Right ventricle myocardium superior (tissue), 1 donor: ENCODE data around the gene KRT6C. TPM values are rescaled to one million over a fixed set of nuclear protein-coding genes. Genes with fewer than 3 reads are reported as not detected.

ENCODE experiments used
- ATAC-seq: fragments of 200-7000 bp; cut with Tn5 transposase; one replicate; pipeline ENCODE4 v1.9.1; 2020; ENCODE audit warnings: mild to moderate bottlenecking; ENCODE audit not compliant: poor library complexity
- DNase-seq: peaks from one replicate; pipeline ENCODE4 v3.0.0-alpha.2; 2020
- intact Hi-C: fragments of 100-400 bp; cut with DNase I; formaldehyde crosslinking; loops from one replicate; pipeline ENCODE4 v1.11.2; 2022
- long read RNA-seq: library from polyadenylated mRNA; unstranded; transcript quantifications from one replicate; pipeline ENCODE4 v2.0.0, GENCODE V29; 2021
- total RNA-seq: library from RNA; stranded (reverse); fragmentation: NEBNext Ultra II Directional; extraction: Animal tissue kit (Norgen Biotek cat#: 25700); gene quantifications from one replicate; pipeline ENCODE4 v1.2.1, GENCODE V29; 2021
- donor health status: DM: no; HTN: yes; CAD: no; lungs with severe emphysema.

KRT6C gene
- not detected for total RNA-seq
- long read RNA-seq: 0 reads

- ATAC-seq: no peak
- no peak for DNase-seq
- intact Hi-C loops: no loop called here
These were observed at the start of gene KRT6C for GRCh38 chr12:52473768-52474167. Gene KRT6C (minus strand): TSS chr12:52473805. CDS start chr12:52473737, 68 bp downstream.

- peak; percentile 61 for ATAC-seq
- intact Hi-C loops: no loop called here
- DNase-seq: no peak
These were observed 48.9 kb upstream of the KRT6C start for GRCh38 chr12:52522346-52523011.

GRCh38 chr12:52521568-52522266, 48.1 kb upstream of the KRT6C start:
- intact Hi-C loops: no loop called here
- ATAC-seq (no peak), DNase-seq (no peak)

GRCh38 chr12:52521175-52521567, 47.6 kb upstream of the KRT6C start:
- DNase-seq (no peak), ATAC-seq (no peak)
- intact Hi-C loops: no loop called here

GRCh38 chr12:52519826-52520662, 46.4 kb upstream of the KRT6C start, which contains the start of gene KRT5:
Gene KRT5 (minus strand): TSS chr12:52520394. CDS start chr12:52520296, 98 bp downstream.
- intact Hi-C loops: loop anchor here (10.0 kb wide), 1 partner anchor 155 kb away; the partner anchor contains the start of gene KRT85
- DNase-seq: no peak
- no peak for ATAC-seq

- no peak for ATAC-seq
- no peak for DNase-seq
- intact Hi-C loops: loop anchor here (10.0 kb wide), 1 partner anchor 155 kb away; the partner anchor contains the start of gene KRT85
These were observed 45.7 kb upstream of the KRT6C start for GRCh38 chr12:52519387-52519703.

GRCh38 chr12:52518574-52519386, 45.2 kb upstream of the KRT6C start:
- DNase-seq (no peak), ATAC-seq (no peak)
- intact Hi-C loops: loop anchor here (10.0 kb wide), 1 partner anchor 154 kb away; the partner anchor contains the start of gene KRT85

- ATAC-seq: no peak
- intact Hi-C loops: loop anchor here (10.0 kb wide), 1 partner anchor 153 kb away; the partner anchor contains the start of gene KRT85
- no peak for DNase-seq
These were observed 44.3 kb upstream of the KRT6C start for GRCh38 chr12:52517888-52518287.

- ATAC-seq (no peak), DNase-seq (no peak)
- intact Hi-C loops: loop anchor here (10.0 kb wide), 1 partner anchor 152 kb away; the partner anchor contains the start of gene KRT85
These were observed 43.6 kb upstream of the KRT6C start for GRCh38 chr12:52517005-52517835.

GRCh38 chr12:52515927-52516831, 42.6 kb upstream of the KRT6C start:
- no peak for ATAC-seq
- DNase-seq: no peak
- intact Hi-C loops: loop anchor here (10.0 kb wide), 1 partner anchor 151 kb away; the partner anchor contains the start of gene KRT85

- DNase-seq: no peak
- intact Hi-C loops: loop anchor here (10.0 kb wide), 1 partner anchor 150 kb away; the partner anchor contains the start of gene KRT85
- ATAC-seq: no peak
These were observed 41.7 kb upstream of the KRT6C start for GRCh38 chr12:52515319-52515646.

GRCh38 chr12:52514471-52515318, 41.1 kb upstream of the KRT6C start:
- no peak for ATAC-seq
- DNase-seq: no peak
- intact Hi-C loops: loop anchor here (10.0 kb wide), 1 partner anchor 150 kb away; the partner anchor contains the start of gene KRT85

- DNase-seq: no peak
- intact Hi-C loops: loop anchor here (10.0 kb wide), 1 partner anchor 149 kb away; the partner anchor contains the start of gene KRT85
- ATAC-seq: no peak
These were observed 40.1 kb upstream of the KRT6C start for GRCh38 chr12:52513736-52514135.

- intact Hi-C loops: loop anchor here (10.0 kb wide), 1 partner anchor 123 kb away; the partner anchor contains the start of gene KRT84
- ATAC-seq: no peak
- no peak for DNase-seq
These were observed 34.6 kb upstream of the KRT6C start for GRCh38 chr12:52508211-52508610.
